Testis (tissue), 3 donors: Measurements from ENCODE around the gene CAVIN2. TPM values are rescaled to one million over a fixed set of nuclear protein-coding genes. Genes with fewer than 3 reads are reported as not detected.
A peak's percentile ranks its signal among the peaks of the same experiment; 100 is the strongest.

Source experiments
- DNase-seq: peaks from one replicate; pipeline ENCODE4 v3.0.0-alpha.2; 2019
- H3K27ac ChIP-seq, 2 donors: fragments of 200-600 bp; sonication (generic); one replicate each; pipeline ENCODE4 v1.5.1; 2019
- H3K27me3 ChIP-seq: fragments of 200-600 bp; sonication (generic); one replicate; pipeline ENCODE4 v1.5.1; 2019
- H3K36me3 ChIP-seq: fragments of 200-600 bp; sonication (generic); one replicate; pipeline ENCODE4 v1.5.1; 2017; ENCODE audit warnings: low read depth; ENCODE audit errors: missing control alignments
- H3K4me1 ChIP-seq: fragments of 200-600 bp; sonication (generic); one replicate; pipeline ENCODE4 v1.5.1; 2019
- H3K4me3 ChIP-seq, 2 donors: fragments of 200-600 bp; sonication (generic); one replicate each; pipeline ENCODE4 v1.5.1; 2017 to 2019
- H3K9me3 ChIP-seq: fragments of 200-600 bp; sonication (generic); one replicate; pipeline ENCODE4 v1.5.1; 2017
- CTCF ChIP-seq, 3 experiments: fragments of 450-650 bp in 2 of 3; fragments of 200-600 bp in 1 of 3; sonication (generic) in 1 of 3; IDR thresholded peaks; one replicate each; pipeline ENCODE4 v1.5.1; 2016 to 2019; ENCODE audit warnings: antibody characterized with exemption in 3 of 3, mild to moderate bottlenecking in 2 of 3, moderate library complexity in 1 of 3
- POLR2A ChIP-seq: fragments of 450-650 bp; IDR thresholded peaks from one replicate; pipeline ENCODE4 v1.6.1; 2017; ENCODE audit warnings: antibody characterized with exemption, mild to moderate bottlenecking, moderate library complexity
- WGBS, 2 donors: methylation state at CpG; one replicate each; pipeline ENCODE4 v1.1.5; 2018; 5-methylcytosine and 5-hydroxymethylcytosine counted together
- intact Hi-C: fragments of 100-400 bp; cut with DNase I; formaldehyde crosslinking; loops from one replicate; pipeline ENCODE4 v1.15.1; 2023; ENCODE audit warnings: low total_unique reads
- polyA plus RNA-seq: library from polyadenylated mRNA; stranded (reverse); fragments of 350-450 nt; fragmentation: Illumina TruSeq; extraction: RNeasy Lipid Tissue Mini Kit (QIAGEN cat#74804); gene quantifications from one replicate; pipeline ENCODE4 v1.2.3, GENCODE V29; 2014; ENCODE audit warnings: low read depth, low replicate concordance; ENCODE audit not compliant: insufficient read depth
- total RNA-seq, 2 donors: library from RNA; depleted of rRNA; stranded (reverse); fragments of >200 nt; gene quantifications; one replicate each; pipeline ENCODE4 v1.2.3, GENCODE V29; 2016

The CAVIN2 gene
- total and polyA plus RNA-seq, 3 donors from 2014 or later, result 3.3 to 5.1 (median 4.1) TPM

- Histone ChIP-seq H3K9me3 (no peaks in the 10 kb centered on the region), H3K4me3 (peak overlapping the region; percentile 47 to 48), H3K4me1 (peaks cover 14% of the 10 kb centered on the region), H3K27me3 (no peaks in the 10 kb centered on the region), H3K27ac (peak overlapping the region in 1 of 2 donors; percentile 44), H3K36me3 (no peaks in the 10 kb centered on the region)
- 35 to 49% methylated on average over 11 of the region's 11 CpGs for WGBS, 2 donors
- TF ChIP-seq POLR2A (no peak), CTCF (IDR thresholded peaks at IDR 0.05) (no peak)
- intact Hi-C loops, result no loop called here
- no peak for DNase-seq
These were observed 893 bp downstream of the CAVIN2 start for GRCh38 chr2:191845876-191846514.

GRCh38 chr2:191845248-191845715 is 1.6 kb downstream of the CAVIN2 start:
- TF ChIP-seq CTCF (IDR thresholded peaks at IDR 0.05) (no peak), POLR2A (no peak)
- no peaks in the 10 kb centered on the region for H3K9me3 ChIP-seq
- peak overlapping the region; percentile 6 to 47 for H3K4me3 ChIP-seq
- no peaks in the 10 kb centered on the region for H3K36me3 ChIP-seq
- H3K4me1 ChIP-seq, result peaks cover 14% of the 10 kb centered on the region
- H3K27me3 ChIP-seq, result no peaks in the 10 kb centered on the region
- peak overlapping the region in 1 of 2 donors; percentile 31 for H3K27ac ChIP-seq
- intact Hi-C loops, result no loop called here
- WGBS, 2 donors, result 19 to 24% methylated on average over 9 of the region's 9 CpGs
- no peak for DNase-seq

GRCh38 chr2:191844706-191845105 is 2.2 kb downstream of the CAVIN2 start:
- WGBS, 2 donors, result 17 to 29% methylated on average over 1 of the region's 1 CpG
- intact Hi-C loops, result no loop called here
- peaks cover 14% of the 10 kb centered on the region for H3K4me1 ChIP-seq

GRCh38 chr2:191840921-191841320 is 6.0 kb downstream of the CAVIN2 start:
- 88 to 95% methylated on average over 2 of the region's 2 CpGs for WGBS, 2 donors
- Histone ChIP-seq H3K9me3 (no peaks in the 10 kb centered on the region), H3K27ac (no peak overlapping the region), H3K4me1 (peaks cover under 1% of the 10 kb centered on the region), H3K4me3 (no peak overlapping the region), H3K36me3 (no peaks in the 10 kb centered on the region), H3K27me3 (no peaks in the 10 kb centered on the region)
- TF ChIP-seq POLR2A (no peak), CTCF (IDR thresholded peaks at IDR 0.05) (no peak)
- DNase-seq, result no peak
- intact Hi-C loops, result no loop called here

More at GRCh38 chr2:191844706-191845105, 2.2 kb downstream of the CAVIN2 start:
- Histone ChIP-seq H3K9me3 (no peaks in the 10 kb centered on the region), H3K27me3 (no peaks in the 10 kb centered on the region), H3K27ac (peak overlapping the region in 1 of 2 donors; percentile 31), H3K36me3 (no peaks in the 10 kb centered on the region), H3K4me3 (peak overlapping the region; percentile 6 to 47)
- no peak for TF ChIP-seq CTCF (IDR thresholded peaks at IDR 0.05)
- TF ChIP-seq POLR2A, result no peak
- DNase-seq, result no peak
